IPS-18a (cell line): ENCODE measurements around the gene MSMO1.

ENCODE experiments used
- H3K27ac ChIP-seq: one replicate; pipeline ENCODE4 v1.5.1; 2013; ENCODE audit warnings: low read length
- H3K27me3 ChIP-seq: one replicate; pipeline ENCODE4 v1.6.1; 2013; ENCODE audit warnings: mild to moderate bottlenecking, low read length; ENCODE audit not compliant: control insufficient read depth, insufficient read depth
- H3K36me3 ChIP-seq: one replicate; pipeline ENCODE4 v1.6.1; 2013; ENCODE audit warnings: low read depth, low read length; ENCODE audit not compliant: control insufficient read depth
- H3K4me1 ChIP-seq: one replicate; pipeline ENCODE4 v1.6.1; 2013; ENCODE audit warnings: low read depth, low read length; ENCODE audit not compliant: control insufficient read depth
- H3K4me3 ChIP-seq: one replicate; pipeline ENCODE4 v1.5.1; 2013; ENCODE audit warnings: low read length
- H3K9ac ChIP-seq: one replicate; pipeline ENCODE4 v1.6.1; 2013; ENCODE audit warnings: mild to moderate bottlenecking, low read length, moderate library complexity
- H3K9me3 ChIP-seq: one replicate; pipeline ENCODE4 v1.6.1; 2013; ENCODE audit warnings: low read depth, low read length; ENCODE audit not compliant: control insufficient read depth

MSMO1 gene

GRCh38 chr4:165367040-165367439 is 39.6 kb downstream of the MSMO1 start:
- Histone ChIP-seq H3K9me3 (no peaks in the 10 kb centered on the region), H3K36me3 (no peaks in the 10 kb centered on the region), H3K4me1 (peaks cover 15% of the 10 kb centered on the region), H3K4me3 (no peak overlapping the region), H3K27me3 (no peaks in the 10 kb centered on the region), H3K27ac (no peak overlapping the region), H3K9ac (no peak overlapping the region)

GRCh38 chr4:165368114-165368513 is 40.6 kb downstream of the MSMO1 start:
- H3K9ac ChIP-seq, result no peak overlapping the region
- no peaks in the 10 kb centered on the region for H3K36me3 ChIP-seq
- H3K27me3 ChIP-seq, result no peaks in the 10 kb centered on the region
- peaks cover 15% of the 10 kb centered on the region for H3K4me1 ChIP-seq
- no peak overlapping the region for H3K27ac ChIP-seq
- no peaks in the 10 kb centered on the region for H3K9me3 ChIP-seq
- no peak overlapping the region for H3K4me3 ChIP-seq

- H3K36me3 ChIP-seq, result no peaks in the 10 kb centered on the region
- H3K27me3 ChIP-seq, result no peaks in the 10 kb centered on the region
- no peak overlapping the region for H3K9ac ChIP-seq
- H3K4me1 ChIP-seq, result peaks cover 15% of the 10 kb centered on the region
- no peak overlapping the region for H3K27ac ChIP-seq
- no peaks in the 10 kb centered on the region for H3K9me3 ChIP-seq
- H3K4me3 ChIP-seq, result no peak overlapping the region
Measured at GRCh38 chr4:165368567-165368966, 41.1 kb downstream of the MSMO1 start.

GRCh38 chr4:165369522-165369921 is 42.1 kb downstream of the MSMO1 start:
- H3K27ac ChIP-seq, result no peak overlapping the region
- no peak overlapping the region for H3K9ac ChIP-seq
- H3K4me1 ChIP-seq, result peaks cover 11% of the 10 kb centered on the region
- H3K4me3 ChIP-seq, result no peak overlapping the region
- H3K36me3 ChIP-seq, result no peaks in the 10 kb centered on the region
- H3K27me3 ChIP-seq, result no peaks in the 10 kb centered on the region
- no peaks in the 10 kb centered on the region for H3K9me3 ChIP-seq

- H3K4me1 ChIP-seq, result peaks cover 7% of the 10 kb centered on the region
- no peaks in the 10 kb centered on the region for H3K9me3 ChIP-seq
- no peak overlapping the region for H3K9ac ChIP-seq
- no peaks in the 10 kb centered on the region for H3K27me3 ChIP-seq
- no peak overlapping the region for H3K4me3 ChIP-seq
- H3K36me3 ChIP-seq, result no peaks in the 10 kb centered on the region
- H3K27ac ChIP-seq, result no peak overlapping the region
Measured at GRCh38 chr4:165370530-165370929, 43.1 kb downstream of the MSMO1 start.

- Histone ChIP-seq H3K4me3 (no peak overlapping the region), H3K9me3 (no peaks in the 10 kb centered on the region), H3K27ac (no peak overlapping the region), H3K4me1 (peaks cover 6% of the 10 kb centered on the region), H3K36me3 (no peaks in the 10 kb centered on the region), H3K27me3 (peaks cover 36% of the 10 kb centered on the region), H3K9ac (no peak overlapping the region)
Measured at GRCh38 chr4:165375465-165375864, 48.0 kb downstream of the MSMO1 start.

GRCh38 chr4:165378398-165378744 is 50.9 kb downstream of the MSMO1 start:
- Histone ChIP-seq H3K27ac (no peak overlapping the region), H3K9ac (peak overlapping the region; percentile 32), H3K9me3 (no peaks in the 10 kb centered on the region), H3K27me3 (peaks cover 40% of the 10 kb centered on the region), H3K4me3 (peak overlapping the region; percentile 84), H3K4me1 (peaks cover 16% of the 10 kb centered on the region), H3K36me3 (no peaks in the 10 kb centered on the region)

GRCh38 chr4:165378745-165379677 is 51.5 kb downstream of the MSMO1 start, which contains the start of gene CPE:
TSS of gene CPE (plus strand) at chr4:165379008. CDS start at chr4:165379222, 214 bp downstream.
- Histone ChIP-seq H3K9me3 (no peaks in the 10 kb centered on the region), H3K4me3 (peak within 1 kb of the TSS; percentile 84), H3K27ac (no peak within 1 kb of the TSS), H3K9ac (peak within 1 kb of the TSS; percentile 32), H3K4me1 (peaks cover 16% of the 10 kb centered on the region), H3K27me3 (peaks cover 40% of the 10 kb centered on the region), H3K36me3 (no peaks in the 10 kb centered on the region)

- no peak overlapping the region for H3K9ac ChIP-seq
- H3K27ac ChIP-seq, result no peak overlapping the region
- peaks cover 16% of the 10 kb centered on the region for H3K4me1 ChIP-seq
- peak overlapping the region; percentile 84 for H3K4me3 ChIP-seq
- peaks cover 40% of the 10 kb centered on the region for H3K27me3 ChIP-seq
- H3K36me3 ChIP-seq, result no peaks in the 10 kb centered on the region
- no peaks in the 10 kb centered on the region for H3K9me3 ChIP-seq
Measured at GRCh38 chr4:165379678-165380064, 52.2 kb downstream of the MSMO1 start.

GRCh38 chr4:165380805-165381204 is 53.3 kb downstream of the MSMO1 start:
- no peak overlapping the region for H3K4me3 ChIP-seq

GRCh38 chr4:165381821-165382373 is 54.4 kb downstream of the MSMO1 start:
- Histone ChIP-seq H3K36me3 (no peaks in the 10 kb centered on the region), H3K9me3 (no peaks in the 10 kb centered on the region), H3K4me1 (peaks cover 16% of the 10 kb centered on the region), H3K4me3 (no peak overlapping the region), H3K27ac (no peak overlapping the region), H3K9ac (no peak overlapping the region), H3K27me3 (peaks cover 37% of the 10 kb centered on the region)

More at GRCh38 chr4:165380805-165381204, 53.3 kb downstream of the MSMO1 start:
- Histone ChIP-seq H3K4me1 (peaks cover 16% of the 10 kb centered on the region), H3K36me3 (no peaks in the 10 kb centered on the region), H3K9me3 (no peaks in the 10 kb centered on the region), H3K27me3 (peaks cover 40% of the 10 kb centered on the region), H3K27ac (no peak overlapping the region), H3K9ac (no peak overlapping the region)
